Panc1 (cell line): ENCODE data around the gene TBXAS1.

Experiments
- POLR2AphosphoS5 ChIP-seq: IDR thresholded peaks from 2 replicates; pipeline ENCODE4 v1.6.1; 2012; ENCODE audit warnings: mild to moderate bottlenecking, low read depth, low read length, moderate library complexity
- SIN3A ChIP-seq: IDR thresholded peaks from 2 replicates; pipeline ENCODE4 v1.6.1; 2012; ENCODE audit warnings: low read depth, mild to moderate bottlenecking, low read length, moderate library complexity, borderline replicate concordance; ENCODE audit not compliant: insufficient read depth
- TF ChIP-seq, protein P1 (sequence below): fragments of 450-650 bp; IDR thresholded peaks from 2 replicates; pipeline ENCODE4 v1.5.1; 2017; ENCODE audit warnings: mild to moderate bottlenecking

DNA sequence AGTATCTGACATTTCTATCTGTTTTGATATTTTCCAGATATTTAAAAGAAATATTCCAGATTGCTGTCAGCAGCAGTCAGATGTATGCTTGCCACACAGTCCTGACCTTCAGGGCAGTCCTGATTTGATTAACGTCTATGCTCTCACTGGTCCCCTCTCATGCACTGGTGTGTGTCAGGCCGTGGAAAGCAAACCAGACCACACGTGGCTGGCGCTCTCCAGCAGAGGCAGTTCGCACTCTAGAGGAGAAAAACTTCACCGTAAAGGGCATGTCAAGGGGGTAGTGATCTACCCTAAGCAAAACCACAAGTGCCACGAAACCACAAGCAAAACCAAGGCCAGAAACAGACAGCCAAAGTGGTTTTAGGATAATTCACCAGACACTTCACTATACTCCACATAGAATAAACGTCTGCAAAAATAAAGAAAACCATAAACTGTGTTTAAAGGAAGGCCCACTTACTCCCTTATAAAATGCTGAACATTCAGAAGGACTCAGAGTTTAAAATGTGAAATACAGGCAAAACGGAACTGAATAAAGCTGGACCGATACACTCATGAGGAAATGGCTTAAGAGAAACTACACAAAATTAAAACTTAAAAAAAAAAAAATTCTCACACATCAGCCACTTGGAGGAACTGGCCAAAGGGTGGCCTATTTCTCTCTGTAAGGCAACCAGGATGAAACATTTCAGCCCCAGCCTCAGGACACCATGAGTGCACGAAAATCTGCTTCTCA lies 207.3 kb downstream of the TBXAS1 start:
- TF ChIP-seq, protein P1, sequence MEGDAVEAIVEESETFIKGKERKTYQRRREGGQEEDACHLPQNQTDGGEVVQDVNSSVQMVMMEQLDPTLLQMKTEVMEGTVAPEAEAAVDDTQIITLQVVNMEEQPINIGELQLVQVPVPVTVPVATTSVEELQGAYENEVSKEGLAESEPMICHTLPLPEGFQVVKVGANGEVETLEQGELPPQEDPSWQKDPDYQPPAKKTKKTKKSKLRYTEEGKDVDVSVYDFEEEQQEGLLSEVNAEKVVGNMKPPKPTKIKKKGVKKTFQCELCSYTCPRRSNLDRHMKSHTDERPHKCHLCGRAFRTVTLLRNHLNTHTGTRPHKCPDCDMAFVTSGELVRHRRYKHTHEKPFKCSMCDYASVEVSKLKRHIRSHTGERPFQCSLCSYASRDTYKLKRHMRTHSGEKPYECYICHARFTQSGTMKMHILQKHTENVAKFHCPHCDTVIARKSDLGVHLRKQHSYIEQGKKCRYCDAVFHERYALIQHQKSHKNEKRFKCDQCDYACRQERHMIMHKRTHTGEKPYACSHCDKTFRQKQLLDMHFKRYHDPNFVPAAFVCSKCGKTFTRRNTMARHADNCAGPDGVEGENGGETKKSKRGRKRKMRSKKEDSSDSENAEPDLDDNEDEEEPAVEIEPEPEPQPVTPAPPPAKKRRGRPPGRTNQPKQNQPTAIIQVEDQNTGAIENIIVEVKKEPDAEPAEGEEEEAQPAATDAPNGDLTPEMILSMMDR, result no peak
- TF ChIP-seq SIN3A (no peak), POLR2AphosphoS5 (no peak)
